Suppressor macrophage treated with lipopolysaccharide for 4 hours (primary cell): ENCODE measurements around the gene ARHGAP21.
A peak's percentile ranks its signal among the peaks of the same experiment; 100 is the strongest.
"Not testable (repeated sequence)": the region's sequence is repeated elsewhere in the genome, so short reads cannot be mapped to it uniquely, and the experiment has no call there.

Source experiments
- DNase-seq: peaks from one replicate; pipeline ENCODE4 v3.0.0-alpha.2; 2020

ARHGAP21 gene

GRCh38 chr10:24723788-24724380 is at the start of gene ARHGAP21:
Gene ARHGAP21 (minus strand): TSS chr10:24723887. CDS start chr10:24721899, 1,988 bp downstream.
- DNase-seq, result peak; percentile 77

- DNase-seq, result no peak
Measured at GRCh38 chr10:24771943-24772694, 48.4 kb upstream of the ARHGAP21 start.

- not testable (repeated sequence) for DNase-seq
Measured at GRCh38 chr10:24764991-24765390, 41.3 kb upstream of the ARHGAP21 start.

DNA sequence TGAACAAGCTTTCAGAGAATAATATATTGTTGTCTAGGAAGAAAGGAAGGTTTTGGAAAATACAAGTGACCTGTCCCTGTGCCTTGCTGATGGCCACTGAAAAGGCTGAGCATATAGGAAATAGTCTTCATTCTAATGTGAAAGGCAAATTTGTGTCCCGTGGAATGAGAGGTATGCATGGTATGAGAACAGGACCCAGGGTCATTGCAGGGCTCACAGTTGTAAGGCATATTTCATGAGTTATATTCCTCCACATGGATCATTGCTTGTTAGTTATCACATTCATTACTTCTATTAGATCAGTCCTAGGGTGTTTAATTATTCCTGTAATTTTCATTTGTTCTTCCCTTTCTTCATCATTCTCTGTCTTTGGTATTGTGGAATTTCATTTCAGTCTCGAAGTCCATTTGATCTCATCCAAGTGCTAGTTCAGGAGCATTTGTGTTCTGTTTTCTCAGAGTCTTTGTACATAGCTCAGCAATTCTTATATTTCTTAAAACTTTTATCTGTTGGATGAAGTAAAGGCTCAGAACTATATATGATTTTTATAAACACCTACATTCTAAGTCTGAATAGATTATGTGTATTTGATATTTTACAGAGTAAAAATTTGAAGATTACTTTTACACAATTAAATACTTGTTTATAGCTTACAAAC is 39.4 kb upstream of the ARHGAP21 start:
- DNase-seq, result no peak

GRCh38 chr10:24762161-24762924 is 38.7 kb upstream of the ARHGAP21 start:
- no peak for DNase-seq

DNA sequence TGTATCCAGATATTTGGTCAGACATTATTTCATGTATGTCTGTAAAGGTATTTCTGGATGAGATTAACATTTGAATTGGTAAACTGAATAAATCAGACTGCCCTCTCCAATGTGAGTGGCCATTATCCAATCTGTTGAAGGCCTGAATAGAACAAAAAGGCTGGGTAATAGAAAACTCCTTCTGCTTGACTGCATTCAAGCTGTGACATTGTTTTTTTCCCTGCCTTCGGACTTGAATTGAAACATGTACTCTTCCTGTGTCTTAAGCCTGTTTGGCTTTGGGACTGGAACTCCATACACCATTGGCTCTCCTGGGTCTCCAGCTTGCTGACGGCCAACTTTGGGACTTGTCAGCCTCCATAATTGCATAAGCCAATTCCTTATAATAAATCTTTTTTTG is 36.0 kb upstream of the ARHGAP21 start:
- DNase-seq, result no peak

DNA sequence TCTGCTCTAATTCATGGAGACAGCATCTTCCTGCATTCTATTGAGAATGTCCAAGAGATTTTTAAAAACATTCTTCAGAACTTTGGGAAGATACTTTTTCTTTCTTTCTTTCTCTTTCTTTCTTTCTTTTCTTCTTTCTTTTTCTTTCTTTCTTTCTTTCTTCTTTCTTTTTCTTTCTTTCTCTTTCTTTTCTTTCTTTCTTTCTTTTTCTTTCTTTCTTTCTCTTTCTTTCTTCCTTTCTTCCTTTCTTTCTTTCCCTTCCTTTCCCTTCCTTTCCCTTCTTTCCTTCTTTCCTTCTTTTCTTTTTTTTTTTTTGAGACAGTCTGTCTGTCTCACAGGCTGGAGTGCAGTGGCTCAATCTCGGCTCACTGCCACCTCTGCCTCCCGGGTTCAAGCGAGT is 34.6 kb upstream of the ARHGAP21 start:
- not testable (repeated sequence) for DNase-seq

GRCh38 chr10:24756283-24756682 is 32.6 kb upstream of the ARHGAP21 start:
- DNase-seq, result no peak

GRCh38 chr10:24751716-24752115 is 28.0 kb upstream of the ARHGAP21 start:
- DNase-seq, result no peak

GRCh38 chr10:24750695-24751094 is 27.0 kb upstream of the ARHGAP21 start:
- no peak for DNase-seq

- DNase-seq, result no peak
Measured at GRCh38 chr10:24748214-24748613, 24.5 kb upstream of the ARHGAP21 start.

DNA sequence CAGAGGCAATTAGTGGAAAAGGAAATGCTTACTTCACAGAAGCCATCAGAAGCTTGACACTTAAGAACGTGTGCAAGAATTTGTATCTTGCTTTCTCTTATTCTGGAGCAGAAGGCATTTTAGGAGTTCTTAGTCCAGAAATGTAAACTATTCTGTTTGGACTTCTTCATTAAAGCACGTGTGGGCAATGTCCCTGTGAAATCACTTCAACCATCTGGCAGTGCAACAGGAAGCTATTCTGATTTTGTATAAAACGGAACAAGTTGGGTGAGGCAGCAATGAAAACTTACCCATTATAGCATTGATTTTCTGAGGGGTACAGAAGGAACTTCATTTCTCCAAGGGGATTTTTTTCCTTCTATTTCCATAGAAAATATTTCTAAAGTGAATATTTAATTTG is 21.3 kb upstream of the ARHGAP21 start:
- peak; percentile 54 for DNase-seq

- DNase-seq, result no peak
Measured at GRCh38 chr10:24740714-24741113, 17.0 kb upstream of the ARHGAP21 start.

DNA sequence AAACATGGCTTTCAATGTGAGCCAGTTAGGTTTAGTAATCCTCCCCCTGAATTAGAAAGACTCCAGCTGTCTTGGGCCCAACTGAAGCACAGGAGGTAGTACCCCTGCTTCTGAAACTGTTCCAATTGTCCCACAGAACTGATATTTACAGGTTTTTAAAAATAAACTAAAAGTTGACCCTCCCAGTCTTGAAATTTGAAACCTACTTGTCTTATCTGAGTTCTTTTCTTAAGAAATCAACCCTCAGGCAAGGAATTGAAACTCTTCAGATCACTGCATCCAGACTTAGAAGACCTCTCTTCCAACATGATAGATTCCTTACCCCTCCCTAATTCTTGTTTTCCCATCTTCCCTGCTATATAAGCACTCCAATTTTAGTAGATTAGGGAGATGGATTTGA is 13.3 kb upstream of the ARHGAP21 start:
- DNase-seq, result no peak

DNA sequence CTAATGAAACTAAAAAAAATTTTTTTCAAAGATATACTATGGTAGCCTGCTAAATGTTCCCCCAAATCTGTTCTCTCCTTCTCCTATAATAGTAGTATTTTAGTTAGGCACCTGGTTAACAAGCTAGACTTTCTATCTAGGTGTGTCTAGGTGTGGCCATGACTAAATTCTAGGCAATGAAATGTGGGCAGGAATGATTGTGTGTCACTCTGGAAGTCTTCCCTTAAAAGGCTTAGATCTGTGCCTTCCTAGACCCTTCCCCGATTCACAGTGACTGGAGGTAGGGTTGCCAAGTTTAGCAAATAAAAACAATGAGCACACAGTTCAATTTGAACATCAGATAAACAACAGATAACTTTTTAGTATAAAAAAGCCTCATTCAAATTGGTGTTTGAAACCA is 8.3 kb upstream of the ARHGAP21 start:
- no peak for DNase-seq

- DNase-seq, result no peak
Measured at GRCh38 chr10:24730811-24731210, 7.1 kb upstream of the ARHGAP21 start.

- DNase-seq, result peak; percentile 39
Measured at GRCh38 chr10:24727786-24728185, 4.1 kb upstream of the ARHGAP21 start.

GRCh38 chr10:24726626-24727025 is 2.9 kb upstream of the ARHGAP21 start:
- no peak for DNase-seq

DNA sequence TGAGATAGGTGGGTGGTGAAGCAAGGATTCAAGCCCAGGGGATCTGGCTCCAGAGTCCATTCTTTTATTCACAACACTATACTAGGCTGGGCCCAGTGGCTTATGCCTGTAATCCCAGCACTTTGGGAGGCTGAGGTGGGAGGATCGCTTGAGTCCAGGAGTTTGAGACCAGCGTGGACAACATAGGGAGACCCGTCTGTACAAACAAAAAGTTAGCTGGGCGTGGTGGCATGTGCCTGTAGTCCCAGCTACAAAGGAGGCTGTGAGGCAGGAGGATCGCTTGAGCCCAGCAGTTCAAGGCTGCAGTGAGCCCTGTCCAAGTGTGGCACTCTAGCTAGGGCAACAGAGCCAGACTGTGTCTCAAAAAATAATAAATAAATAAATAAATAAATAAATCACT is 2.3 kb upstream of the ARHGAP21 start:
- not testable (repeated sequence) for DNase-seq

- DNase-seq, result peak; percentile 97
Measured at GRCh38 chr10:24724381-24725228, 918 bp upstream of the ARHGAP21 start.

GRCh38 chr10:24723386-24723787 is 300 bp downstream of the ARHGAP21 start:
- DNase-seq, result no peak

- DNase-seq, result peak; percentile 52
Measured at GRCh38 chr10:24722676-24723385, 856 bp downstream of the ARHGAP21 start.
